Testis (tissue), 5 donors: Measurements from ENCODE around the gene HDX. TPM values are rescaled to one million over a fixed set of nuclear protein-coding genes. Genes with fewer than 3 reads are reported as not detected.
"Not testable (repeated sequence)": the region's sequence is repeated elsewhere in the genome, so short reads cannot be mapped to it uniquely, and the experiment has no call there.

ENCODE experiments used
- DNase-seq: peaks from one replicate; pipeline ENCODE4 v3.0.0-alpha.2; 2019
- H3K27ac ChIP-seq, 2 donors: fragments of 200-600 bp; sonication (generic); one replicate each; pipeline ENCODE4 v1.5.1; 2019
- H3K27me3 ChIP-seq: fragments of 200-600 bp; sonication (generic); one replicate; pipeline ENCODE4 v1.5.1; 2019
- H3K36me3 ChIP-seq: fragments of 200-600 bp; sonication (generic); one replicate; pipeline ENCODE4 v1.5.1; 2017; ENCODE audit warnings: low read depth; ENCODE audit errors: missing control alignments
- H3K4me1 ChIP-seq: fragments of 200-600 bp; sonication (generic); one replicate; pipeline ENCODE4 v1.5.1; 2019
- H3K4me3 ChIP-seq, 2 donors: fragments of 200-600 bp; sonication (generic); one replicate each; pipeline ENCODE4 v1.5.1; 2017 to 2019
- H3K9me3 ChIP-seq: fragments of 200-600 bp; sonication (generic); one replicate; pipeline ENCODE4 v1.5.1; 2017
- CTCF ChIP-seq, 3 experiments: fragments of 450-650 bp in 2 of 3; fragments of 200-600 bp in 1 of 3; sonication (generic) in 1 of 3; IDR thresholded peaks; one replicate each; pipeline ENCODE4 v1.5.1; 2016 to 2019; ENCODE audit warnings: antibody characterized with exemption in 3 of 3, mild to moderate bottlenecking in 2 of 3, moderate library complexity in 1 of 3
- POLR2A ChIP-seq: fragments of 450-650 bp; IDR thresholded peaks from one replicate; pipeline ENCODE4 v1.6.1; 2017; ENCODE audit warnings: antibody characterized with exemption, mild to moderate bottlenecking, moderate library complexity
- WGBS, 2 donors: methylation state at CpG; one replicate each; pipeline ENCODE4 v1.1.5; 2018; 5-methylcytosine and 5-hydroxymethylcytosine counted together
- intact Hi-C: fragments of 100-400 bp; cut with DNase I; formaldehyde crosslinking; loops from one replicate; pipeline ENCODE4 v1.15.1; 2023; ENCODE audit warnings: low total_unique reads
- long read RNA-seq, 2 donors: transcript quantifications; one replicate each; lab custom pipeline, GENCODE V29; 2026
- polyA plus RNA-seq: library from polyadenylated mRNA; stranded (reverse); fragments of 350-450 nt; fragmentation: Illumina TruSeq; extraction: RNeasy Lipid Tissue Mini Kit (QIAGEN cat#74804); gene quantifications from one replicate; pipeline ENCODE4 v1.2.3, GENCODE V29; 2014; ENCODE audit warnings: low read depth, low replicate concordance; ENCODE audit not compliant: insufficient read depth
- total RNA-seq, 2 donors: library from RNA; depleted of rRNA; stranded (reverse); fragments of >200 nt; gene quantifications; one replicate each; pipeline ENCODE4 v1.2.3, GENCODE V29; 2016

Gene HDX
- total RNA-seq (1 to 10 TPM; 4.9 to 9.0 TPM), polyA plus RNA-seq (3.2 TPM)
- long read RNA-seq, donor 1: 0 reads
- long read RNA-seq, donor 2: 0 reads

- Histone ChIP-seq H3K27ac (peak within 1 kb of the TSS; percentile 81 to 93), H3K4me3 (peak within 1 kb of the TSS; percentile 62 to 70), H3K36me3 (no peaks in the 10 kb centered on the region), H3K4me1 (no peaks in the 10 kb centered on the region), H3K9me3 (no peaks in the 10 kb centered on the region), H3K27me3 (no peaks in the 10 kb centered on the region)
- no peak for TF ChIP-seq POLR2A
- TF ChIP-seq CTCF (IDR thresholded peaks at IDR 0.05): no peak
- DNase-seq: peak; percentile 91
- 1 to 4% methylated on average over 15 to 37 of the region's 38 CpGs for WGBS, 2 donors
- intact Hi-C loops: no loop called here
These were observed at the start of gene HDX for GRCh38 chrX:84501798-84502628. TSS of gene HDX (minus strand) at chrX:84502453. CDS start at chrX:84475397, 27,056 bp downstream.

- H3K4me3 ChIP-seq, H3K36me3 ChIP-seq, H3K27ac ChIP-seq, H3K27me3 ChIP-seq, DNase-seq, H3K4me1 ChIP-seq, H3K9me3 ChIP-seq, intact Hi-C loops: not testable (repeated sequence)
- 50 to 80% methylated on average over 1 of the region's 2 CpGs for WGBS, 2 donors
These were observed 39.1 kb upstream of the HDX start for GRCh38 chrX:84541315-84541714.

- H3K27me3 ChIP-seq, H3K9me3 ChIP-seq, H3K27ac ChIP-seq, DNase-seq, H3K4me3 ChIP-seq, intact Hi-C loops, H3K4me1 ChIP-seq, H3K36me3 ChIP-seq: not testable (repeated sequence)
- WGBS, 2 donors: 71 to 76% methylated on average over 6 to 7 of the region's 7 CpGs
These were observed 35.4 kb upstream of the HDX start for GRCh38 chrX:84537627-84538026.

- Histone ChIP-seq H3K36me3 (no peaks in the 10 kb centered on the region), H3K9me3 (no peaks in the 10 kb centered on the region), H3K4me1 (no peaks in the 10 kb centered on the region), H3K27me3 (no peaks in the 10 kb centered on the region), H3K4me3 (no peak overlapping the region), H3K27ac (no peak overlapping the region)
- intact Hi-C loops: no loop called here
- no peak for DNase-seq
- no peak for TF ChIP-seq CTCF (IDR thresholded peaks at IDR 0.05)
These were observed 13.8 kb downstream of the HDX start for GRCh38 chrX:84488426-84488825.

- no peaks in the 10 kb centered on the region for H3K36me3 ChIP-seq
- no peak overlapping the region for H3K4me3 ChIP-seq
- intact Hi-C loops: no loop called here
- no peaks in the 10 kb centered on the region for H3K27me3 ChIP-seq
- TF ChIP-seq CTCF (IDR thresholded peaks at IDR 0.05) (no peak), POLR2A (no peak)
- H3K9me3 ChIP-seq: no peaks in the 10 kb centered on the region
- no peak for DNase-seq
- WGBS, 2 donors: 75 to 89% methylated on average over 2 to 3 of the region's 3 CpGs
- H3K27ac ChIP-seq: no peak overlapping the region
- H3K4me1 ChIP-seq: no peaks in the 10 kb centered on the region
These were observed 14.6 kb downstream of the HDX start for GRCh38 chrX:84487365-84488353.
